ENCODE results near the gene FXN.

DNA sequence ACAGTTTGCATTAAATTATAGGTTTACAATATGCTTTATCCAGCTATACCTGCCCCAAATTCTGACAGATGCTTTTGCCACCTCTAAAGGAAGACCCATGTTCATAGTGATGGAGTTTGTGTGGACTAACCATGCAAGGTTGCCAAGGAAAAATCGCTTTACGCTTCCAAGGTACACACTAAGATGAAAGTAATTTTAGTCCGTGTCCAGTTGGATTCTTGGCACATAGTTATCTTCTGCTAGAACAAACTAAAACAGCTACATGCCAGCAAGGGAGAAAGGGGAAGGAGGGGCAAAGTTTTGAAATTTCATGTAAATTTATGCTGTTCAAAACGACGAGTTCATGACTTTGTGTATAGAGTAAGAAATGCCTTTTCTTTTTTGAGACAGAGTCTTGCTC, 41.0 kb downstream of the FXN start:
- TF ChIP-seq TAF1 (IDR thresholded peaks at IDR 0.05; ENCODE audit: borderline replicate concordance, low read depth, low read length) (no peak), POLR2A (IDR thresholded peaks at IDR 0.05; ENCODE audit: low read depth, low read length) (no peak)
